Dedifferentiated amniotic fluid mesenchymal stem cell (primary cell): ENCODE results near the gene MMP2.

Source experiments
- DNase-seq: peaks from one replicate; pipeline ENCODE4 v3.0.0-alpha.2; 2016; ENCODE audit errors: extremely low spot score

The MMP2 gene

GRCh38 chr16:55478827-55479429 lies at the start of gene MMP2:
Gene MMP2, plus strand, starts transcription at chr16:55479198. Its CDS starts 282 bp downstream, at chr16:55479480.
- peak; percentile 59 for DNase-seq

GRCh38 chr16:55433030-55433429 lies 46.0 kb upstream of the MMP2 start:
- DNase-seq = no peak

- no peak for DNase-seq
These were observed 45.5 kb upstream of the MMP2 start for GRCh38 chr16:55433535-55433934.

DNA sequence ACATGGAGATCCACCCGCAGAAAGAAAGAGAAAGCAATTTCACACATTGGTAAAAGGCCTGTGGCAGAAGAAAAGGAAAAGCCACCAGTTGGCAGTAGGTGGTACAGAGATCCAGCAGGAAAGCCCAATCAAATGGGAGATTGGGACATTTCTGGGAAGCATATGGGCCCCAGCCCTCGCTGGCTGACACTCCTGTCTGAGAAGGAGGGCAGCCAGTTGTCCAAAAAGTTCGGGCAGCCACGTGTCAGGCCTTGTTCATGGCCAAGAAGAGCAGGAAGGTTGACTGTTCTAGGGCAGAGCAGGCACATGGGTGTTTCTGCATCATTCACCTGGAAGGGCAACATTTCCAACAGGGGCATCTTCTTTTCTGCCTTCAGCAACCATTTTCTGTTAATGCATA lies 45.0 kb upstream of the MMP2 start:
- no peak for DNase-seq

- DNase-seq = no peak
These were observed 43.6 kb upstream of the MMP2 start for GRCh38 chr16:55435387-55435786.

- no peak for DNase-seq
These were observed 42.4 kb upstream of the MMP2 start for GRCh38 chr16:55436587-55436986.

GRCh38 chr16:55437625-55438024 lies 41.4 kb upstream of the MMP2 start:
- DNase-seq = no peak

- no peak for DNase-seq
These were observed 40.7 kb upstream of the MMP2 start for GRCh38 chr16:55438281-55438680.

DNA sequence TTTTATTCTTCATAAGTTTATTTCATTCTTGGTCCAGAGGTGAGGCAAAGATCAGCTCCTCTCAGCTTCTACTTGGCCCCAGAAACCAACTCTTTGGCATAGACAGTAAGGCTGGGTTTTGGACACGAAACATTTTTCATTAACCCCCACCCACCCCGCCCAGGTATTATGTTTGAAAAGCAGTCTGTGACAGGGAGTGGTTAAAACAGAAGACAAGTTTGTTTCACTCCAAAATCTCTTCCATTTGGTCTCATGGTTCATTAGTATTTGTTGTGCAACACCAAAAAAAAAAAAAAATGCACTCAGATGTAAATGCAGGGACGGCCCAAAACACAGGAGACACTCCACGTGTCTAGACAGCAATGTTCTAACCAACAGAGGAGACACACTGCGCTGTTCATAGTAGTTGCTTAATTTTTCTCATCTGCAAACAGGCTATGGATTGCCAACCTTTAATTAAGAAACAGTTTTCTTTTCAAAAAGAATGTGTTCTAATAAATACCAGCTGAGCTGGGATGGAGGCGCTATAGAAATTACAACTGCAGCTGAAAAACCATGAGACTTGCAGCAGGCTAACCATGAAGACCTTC lies 39.8 kb upstream of the MMP2 start:
- DNase-seq = no peak

GRCh38 chr16:55443434-55444346 lies 35.3 kb upstream of the MMP2 start:
- DNase-seq = no peak

DNA sequence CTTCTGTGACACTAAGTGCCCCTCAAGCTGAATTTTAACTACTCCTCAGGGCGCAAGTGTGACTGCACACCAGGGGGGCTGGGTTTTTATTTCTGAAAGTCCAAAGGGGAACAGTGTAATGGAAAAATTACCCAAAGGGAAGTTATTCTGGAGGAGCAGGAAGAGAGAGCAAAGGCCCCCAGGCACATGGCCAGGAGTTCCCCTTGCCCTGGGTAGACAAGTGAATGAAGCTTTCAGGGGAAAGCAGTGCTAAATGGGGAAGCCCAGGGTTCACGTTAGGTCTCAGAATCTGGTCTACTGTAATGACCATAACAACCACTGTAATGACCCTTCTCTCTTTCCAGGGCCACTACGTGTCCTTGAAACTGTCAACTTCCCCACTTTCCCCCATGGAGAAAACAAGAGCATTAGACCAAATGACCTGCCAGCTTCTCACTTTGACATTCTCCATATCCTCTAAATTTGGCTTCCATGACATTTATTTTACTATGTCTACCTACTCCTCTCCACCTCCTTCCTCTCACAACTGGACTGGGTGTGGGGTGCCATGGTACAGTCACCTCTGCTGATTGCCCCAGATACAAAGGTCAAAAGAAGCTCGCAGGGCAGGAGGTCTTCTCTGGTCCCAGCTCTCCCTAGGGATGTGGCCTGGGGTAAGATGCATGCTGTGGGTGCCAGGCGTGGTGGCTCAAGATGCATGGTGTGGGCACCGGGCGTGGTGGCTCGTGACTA lies 34.1 kb upstream of the MMP2 start:
- no peak for DNase-seq

GRCh38 chr16:55447231-55447630 lies 31.8 kb upstream of the MMP2 start:
- no peak for DNase-seq

- no peak for DNase-seq
These were observed 26.0 kb upstream of the MMP2 start for GRCh38 chr16:55452996-55453395.

DNA sequence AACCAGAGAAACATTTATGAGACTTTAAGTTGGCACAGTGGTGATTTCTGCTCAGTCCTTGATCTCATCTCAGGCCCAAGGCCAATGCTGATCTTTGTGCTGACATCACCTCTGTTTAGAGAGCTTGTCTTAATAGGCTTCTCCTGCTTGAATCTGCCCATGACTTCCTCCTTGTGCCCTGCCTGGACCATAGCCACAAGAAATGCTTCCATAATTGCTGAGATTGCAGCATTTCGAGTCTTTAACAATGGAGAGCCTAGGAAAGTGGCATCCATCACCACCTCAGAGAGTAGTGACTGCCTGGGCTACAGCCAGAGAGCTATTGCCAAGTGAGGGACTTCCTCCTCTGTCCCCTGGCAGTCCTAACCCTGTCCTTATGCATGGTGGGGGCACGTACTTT lies 25.1 kb upstream of the MMP2 start:
- DNase-seq = no peak

DNA sequence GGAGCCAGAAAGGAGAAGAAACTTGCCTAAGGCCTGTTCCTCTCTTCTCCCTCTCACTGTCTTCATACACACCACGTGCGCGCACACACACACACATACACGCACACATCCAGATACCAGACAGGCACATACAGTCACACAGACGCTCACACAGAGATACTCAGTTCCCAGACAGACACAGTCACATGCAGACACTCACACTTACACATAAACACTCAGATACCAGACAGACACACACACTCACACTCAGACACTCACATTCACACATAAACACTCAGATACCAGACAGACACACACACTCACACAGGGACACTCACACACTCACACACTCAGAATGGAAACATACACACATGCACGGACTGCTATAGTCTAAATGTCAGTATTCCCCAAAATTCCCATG lies 24.1 kb upstream of the MMP2 start:
- DNase-seq = no peak

- no peak for DNase-seq
These were observed 16.8 kb upstream of the MMP2 start for GRCh38 chr16:55462241-55462640.

DNA sequence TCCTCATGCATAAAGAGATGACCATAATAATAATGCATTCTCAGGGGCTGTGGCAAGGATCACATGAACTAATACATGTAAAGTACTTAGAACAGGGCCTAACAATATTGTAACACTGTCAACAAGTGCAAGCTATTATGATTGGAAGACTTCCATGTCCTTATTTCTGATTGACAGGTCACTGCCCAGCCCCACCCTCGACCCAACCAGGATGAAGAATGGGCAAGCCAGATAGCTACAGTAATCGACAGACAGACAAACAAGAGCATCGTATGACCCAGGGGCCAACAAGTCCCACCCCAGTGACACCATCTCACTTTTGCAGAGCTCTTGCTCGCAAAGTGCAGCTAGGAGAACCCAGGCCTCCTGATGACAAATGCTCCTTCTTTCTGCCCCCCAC lies 14.6 kb upstream of the MMP2 start:
- no peak for DNase-seq

DNA sequence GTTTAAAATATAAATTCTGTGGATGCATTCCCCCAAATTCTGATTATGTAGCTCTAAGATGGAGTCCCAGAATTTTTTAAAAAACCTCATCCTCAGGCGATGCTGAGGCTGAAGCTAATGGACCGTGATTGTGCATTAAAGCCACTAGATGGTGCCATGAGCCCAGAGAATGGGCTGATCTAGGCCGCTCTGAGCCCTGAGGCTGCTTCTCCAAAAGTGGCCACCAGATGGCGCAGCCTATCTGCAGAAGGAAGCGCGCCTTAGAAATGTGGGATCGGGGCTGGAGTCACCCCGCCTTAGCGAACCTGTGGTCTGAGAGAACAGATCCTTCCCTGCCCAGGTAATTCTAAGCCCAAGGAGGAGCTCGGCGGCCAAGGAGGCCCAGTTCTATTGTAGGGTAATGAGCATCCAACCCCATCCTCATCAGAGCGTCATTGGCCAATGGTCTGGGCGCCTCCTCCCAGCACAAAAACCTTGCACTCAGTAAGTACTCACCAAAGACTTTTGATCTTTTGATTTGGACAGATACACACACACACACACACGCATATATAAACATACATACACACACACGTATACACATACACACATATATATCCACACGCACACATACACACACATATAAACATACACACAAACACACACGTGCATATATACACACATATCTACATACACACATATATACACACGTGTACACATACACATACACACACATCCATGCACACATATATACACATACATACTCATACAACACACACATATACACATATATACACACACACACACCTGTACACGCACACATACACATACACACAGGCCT lies 13.7 kb upstream of the MMP2 start:
- DNase-seq = peak; percentile 81

GRCh38 chr16:55466209-55466608 lies 12.8 kb upstream of the MMP2 start:
- DNase-seq = no peak

GRCh38 chr16:55467898-55468297 lies 11.1 kb upstream of the MMP2 start:
- no peak for DNase-seq

- no peak for DNase-seq
These were observed 10.5 kb upstream of the MMP2 start for GRCh38 chr16:55468352-55468990.
